CD4-positive, alpha-beta T cell treated with Interleukin-12 subunit alpha and Interleukin-12 subunit beta, for 1 hour (primary cell): ENCODE measurements around the gene PRKD2.
A peak's percentile ranks its signal among the peaks of the same experiment; 100 is the strongest.
"Not testable (repeated sequence)": the region's sequence is repeated elsewhere in the genome, so short reads cannot be mapped to it uniquely, and the experiment has no call there.

Experiments used
- DNase-seq: peaks from one replicate; pipeline ENCODE4 v3.0.0-alpha.2; 2020

Gene PRKD2

GRCh38 chr19:46717034-46717715 lies at the start of gene PRKD2:
Gene PRKD2, minus strand, starts transcription at chr19:46717114. Its CDS starts 744 bp downstream, at chr19:46716370.
- DNase-seq = peak; percentile 87

GRCh38 chr19:46764817-46765291 lies 47.9 kb upstream of the PRKD2 start:
- DNase-seq = no peak

- DNase-seq = no peak
These were observed 45.5 kb upstream of the PRKD2 start for GRCh38 chr19:46762245-46762890.

DNA sequence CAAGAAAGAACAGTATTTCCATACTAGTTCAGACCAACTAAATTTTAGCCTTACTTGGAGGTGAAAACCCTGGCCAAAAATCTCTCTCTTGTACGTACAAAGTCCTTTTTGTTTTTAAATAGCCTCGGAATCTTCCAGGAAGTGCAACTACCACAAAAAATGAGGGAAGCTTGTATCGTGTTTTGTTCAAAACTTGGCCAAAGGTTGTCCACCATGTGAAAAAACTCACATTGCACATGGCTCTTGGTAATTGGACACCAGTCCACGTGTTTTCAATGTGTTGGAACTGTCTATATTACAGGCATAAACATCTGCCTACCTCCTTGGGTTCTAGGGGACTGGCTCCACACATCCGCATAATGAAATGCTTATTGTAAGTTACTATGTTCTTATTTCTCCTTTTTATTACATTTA lies 44.5 kb upstream of the PRKD2 start:
- no peak for DNase-seq

DNA sequence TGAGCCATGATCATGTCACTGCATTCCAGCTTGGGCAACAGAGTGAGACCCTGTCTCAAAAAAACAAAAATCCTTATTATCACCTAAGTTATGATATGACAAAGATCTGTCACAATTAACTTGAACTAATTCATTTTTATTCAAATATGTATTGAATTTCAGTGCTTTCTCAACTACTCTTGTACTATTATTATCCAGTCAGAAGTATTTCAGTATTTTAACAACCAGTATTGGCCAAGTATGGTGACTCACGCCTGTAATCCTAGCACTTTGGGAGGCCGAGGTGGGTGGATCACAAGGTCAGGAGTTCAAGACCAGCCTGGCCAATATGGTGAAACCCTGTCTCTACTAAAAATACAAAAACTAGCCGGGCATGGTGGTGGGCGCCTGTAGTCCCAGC lies 44.0 kb upstream of the PRKD2 start:
- not testable (repeated sequence) for DNase-seq

DNA sequence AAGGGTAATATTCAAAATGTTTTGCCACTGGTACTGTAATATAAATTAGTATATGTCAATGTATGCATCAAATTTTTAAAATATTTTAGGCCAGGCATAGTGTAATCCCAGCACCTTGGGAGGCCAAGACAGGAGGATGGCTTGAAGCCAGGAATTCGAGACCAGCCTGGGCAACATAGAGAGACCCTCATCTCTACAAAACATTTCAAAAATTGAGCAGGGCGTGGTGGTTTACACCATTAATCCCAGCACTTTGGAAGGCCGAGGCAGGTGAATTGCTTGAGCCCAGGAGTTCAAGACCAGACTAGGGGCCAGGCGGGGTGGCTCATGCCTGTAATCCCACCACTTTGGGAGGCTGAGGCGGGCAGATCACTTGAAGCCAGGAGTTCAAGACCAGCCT lies 43.4 kb upstream of the PRKD2 start:
- no peak for DNase-seq

- DNase-seq = no peak
These were observed 43.0 kb upstream of the PRKD2 start for GRCh38 chr19:46759817-46760333.

GRCh38 chr19:46759206-46759605 lies 42.3 kb upstream of the PRKD2 start:
- no peak for DNase-seq

DNA sequence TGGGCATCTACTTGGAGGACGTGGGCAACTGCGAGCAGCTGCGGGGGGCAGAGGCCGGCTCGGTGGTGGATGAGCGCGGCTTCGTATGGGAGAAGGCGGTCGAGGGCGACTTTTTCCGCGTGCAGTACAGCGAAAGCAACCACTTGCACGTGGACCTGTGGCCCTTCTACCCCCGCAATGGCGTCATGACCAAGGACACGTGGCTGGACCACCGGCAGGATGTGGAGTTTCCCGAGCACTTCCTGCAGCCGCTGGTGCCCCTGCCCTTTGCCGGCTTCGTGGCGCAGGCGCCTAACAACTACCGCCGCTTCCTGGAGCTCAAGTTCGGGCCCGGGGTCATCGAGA lies 39.6 kb upstream of the PRKD2 start:
- DNase-seq = no peak

- DNase-seq = no peak
These were observed 39.1 kb upstream of the PRKD2 start for GRCh38 chr19:46755853-46756543.

- DNase-seq = no peak
These were observed 38.4 kb upstream of the PRKD2 start for GRCh38 chr19:46755077-46755852.

- peak; percentile 75 for DNase-seq
These were observed 36.7 kb upstream of the PRKD2 start for GRCh38 chr19:46753420-46754155.

DNA sequence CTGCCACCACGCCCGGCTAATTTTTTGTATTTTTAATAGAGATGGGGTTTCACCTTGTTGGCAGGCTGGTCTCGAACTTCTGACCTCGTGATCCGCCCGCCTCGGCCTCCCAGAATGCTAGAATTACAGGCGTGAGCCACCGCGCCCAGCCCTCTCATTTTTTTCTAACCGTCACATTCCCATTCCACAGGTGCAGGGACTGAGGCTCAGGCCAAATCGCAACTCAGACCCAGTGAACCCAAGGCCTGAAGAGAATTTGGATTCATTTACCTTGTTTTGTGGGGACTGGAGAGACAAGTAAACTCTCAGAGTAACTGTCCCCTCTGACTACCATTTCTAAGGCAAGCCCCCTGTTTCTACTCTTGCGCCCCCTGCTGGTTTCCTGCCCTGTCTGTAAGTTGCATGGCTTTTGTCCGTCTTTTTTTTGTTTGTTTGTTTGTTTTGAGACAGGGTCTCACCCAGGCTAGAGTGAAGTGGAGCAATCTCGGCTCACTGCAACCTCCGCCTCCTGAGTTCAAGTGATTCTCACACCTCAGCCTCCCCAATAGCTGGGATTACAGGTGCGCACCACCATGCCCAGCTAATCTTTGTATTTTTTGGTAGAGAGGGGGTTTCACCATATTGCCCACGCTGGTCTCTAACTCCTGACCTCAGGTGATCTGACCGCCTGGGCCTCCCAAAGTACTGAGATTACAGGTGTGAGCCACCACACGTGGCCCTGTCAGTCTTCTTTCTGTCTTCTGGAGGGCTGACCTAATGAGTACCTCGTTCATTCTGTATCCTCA lies 31.6 kb upstream of the PRKD2 start:
- DNase-seq = peak; percentile 79

- DNase-seq = peak; percentile 70
These were observed 29.6 kb upstream of the PRKD2 start, which contains the start of gene STRN4 for GRCh38 chr19:46746281-46747057. Gene STRN4, minus strand, starts transcription at chr19:46746450. Its CDS starts 20 bp downstream, at chr19:46746430.

GRCh38 chr19:46745521-46746280 lies 28.8 kb upstream of the PRKD2 start, which contains the start of gene FKRP:
Gene FKRP, plus strand, starts transcription at chr19:46746057. Its CDS starts 9,394 bp downstream, at chr19:46755451.
- DNase-seq = peak; percentile 39

GRCh38 chr19:46745030-46745429 lies 28.1 kb upstream of the PRKD2 start:
- DNase-seq = no peak

DNA sequence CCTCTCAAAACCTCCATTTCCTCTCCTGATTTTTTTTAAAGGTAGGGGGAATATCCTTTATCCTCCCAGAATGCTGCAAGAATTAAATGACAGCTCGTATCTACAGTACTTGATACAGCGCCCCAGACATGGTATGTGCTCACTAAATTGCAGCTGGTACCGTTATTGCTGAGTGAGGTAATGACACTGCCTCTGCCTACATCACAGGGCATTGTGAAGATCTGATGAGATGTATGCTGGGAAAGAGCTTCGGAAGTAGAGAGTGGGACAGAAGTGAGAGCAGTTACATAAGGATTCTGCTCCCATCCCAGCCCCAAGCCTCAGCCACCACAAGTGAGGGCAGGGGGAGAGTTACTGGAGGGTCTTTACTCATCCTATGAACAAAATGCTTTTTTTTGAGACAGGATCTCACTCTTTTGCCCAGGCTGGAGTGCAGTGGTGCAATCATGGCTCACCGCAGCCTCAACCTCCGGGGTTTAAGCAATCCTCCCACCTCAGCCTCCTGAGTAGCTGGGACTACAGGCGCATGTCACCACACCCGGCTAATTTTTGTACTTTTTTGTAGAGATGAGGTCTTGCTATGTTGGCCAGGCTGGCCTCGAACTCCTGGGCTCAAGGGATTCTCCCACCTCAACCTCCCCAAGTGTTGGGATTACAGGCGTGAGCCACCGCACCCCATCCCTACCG lies 27.2 kb upstream of the PRKD2 start:
- no peak for DNase-seq

GRCh38 chr19:46742926-46743480 lies 26.1 kb upstream of the PRKD2 start:
- DNase-seq = no peak

DNA sequence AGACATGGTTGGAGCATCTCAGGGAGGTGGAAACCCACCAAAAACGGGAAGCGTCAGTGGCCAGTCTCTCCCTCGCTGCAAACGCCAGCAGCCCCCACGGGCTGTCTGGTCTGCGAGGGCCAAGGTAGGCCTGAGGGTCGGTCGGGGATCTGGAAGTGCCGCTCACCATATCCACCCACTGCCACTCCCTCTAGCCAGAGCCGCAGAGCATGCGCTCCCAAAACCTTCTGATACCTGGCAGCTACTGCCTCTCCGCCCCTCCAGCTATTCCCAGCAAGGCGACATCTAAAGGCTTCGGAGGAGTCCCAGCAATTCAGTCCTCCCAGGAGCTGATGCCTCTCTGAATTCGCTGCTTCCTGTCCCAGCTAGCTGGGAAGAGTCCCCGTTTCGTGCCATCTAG lies 24.5 kb upstream of the PRKD2 start:
- no peak for DNase-seq
